ENCODE results near the gene GLI2.

GLI2 gene

DNA sequence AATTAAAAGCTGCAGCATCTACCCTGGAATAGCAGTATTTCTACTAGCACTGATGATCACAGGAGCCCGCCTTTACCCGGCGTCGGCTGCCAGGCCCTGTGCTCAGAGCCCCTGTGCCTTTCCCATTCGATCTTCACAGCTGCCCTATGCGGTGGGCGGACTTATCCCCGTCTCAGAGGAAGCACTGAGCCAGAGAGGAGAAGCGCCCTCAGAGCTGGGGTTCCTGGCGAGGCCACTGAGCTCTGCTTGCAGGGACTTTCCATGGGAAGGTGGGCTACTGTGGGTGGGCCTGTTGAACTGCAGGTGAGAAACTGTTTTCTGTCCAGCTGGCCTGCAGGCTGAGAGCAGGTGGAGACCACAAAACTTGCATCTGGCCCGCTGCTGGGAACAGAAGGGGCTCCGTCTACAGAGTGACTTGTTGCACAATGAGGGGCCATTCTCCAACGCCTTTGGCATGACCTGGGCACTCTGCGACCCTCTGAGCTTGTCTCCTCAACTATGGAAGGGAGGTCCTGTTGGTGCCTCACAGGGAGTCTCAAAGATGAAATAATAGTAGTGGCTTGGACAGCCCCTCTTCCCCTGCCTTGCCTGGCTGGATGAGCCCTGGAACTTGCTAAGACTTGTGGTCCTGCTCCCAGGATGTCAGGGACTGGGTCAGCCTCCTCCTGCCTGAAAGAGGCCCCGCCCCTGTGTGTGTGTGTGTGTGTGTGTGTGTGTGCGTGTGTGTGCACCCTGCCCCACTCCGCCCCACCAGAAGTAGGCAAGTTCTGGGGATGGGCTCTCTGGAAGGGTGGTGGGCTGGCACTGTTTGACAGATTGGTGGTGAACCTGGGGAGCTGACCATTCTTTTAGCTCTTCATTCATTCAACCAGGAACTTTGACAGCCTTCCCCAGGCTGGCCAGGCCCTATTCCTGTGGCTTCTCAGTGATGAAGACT lies 32.7 kb downstream of the GLI2 start:
- Histone ChIP-seq H3K27ac (no peak overlapping the region), H3K36me3 (no peaks in the 10 kb centered on the region), H3K9me3 (no peaks in the 10 kb centered on the region), H4K20me1 (no peaks in the 10 kb centered on the region), H3K27me3 (no peaks in the 10 kb centered on the region), H3K4me3 (no peak overlapping the region), H3K4me1 (peaks cover 21% of the 10 kb centered on the region), H3K9ac (no peak overlapping the region), H3K4me2 (no peak overlapping the region)
- no peak for TF ChIP-seq Cebpa-rat (IDR thresholded peaks at IDR 0.05)

DNA sequence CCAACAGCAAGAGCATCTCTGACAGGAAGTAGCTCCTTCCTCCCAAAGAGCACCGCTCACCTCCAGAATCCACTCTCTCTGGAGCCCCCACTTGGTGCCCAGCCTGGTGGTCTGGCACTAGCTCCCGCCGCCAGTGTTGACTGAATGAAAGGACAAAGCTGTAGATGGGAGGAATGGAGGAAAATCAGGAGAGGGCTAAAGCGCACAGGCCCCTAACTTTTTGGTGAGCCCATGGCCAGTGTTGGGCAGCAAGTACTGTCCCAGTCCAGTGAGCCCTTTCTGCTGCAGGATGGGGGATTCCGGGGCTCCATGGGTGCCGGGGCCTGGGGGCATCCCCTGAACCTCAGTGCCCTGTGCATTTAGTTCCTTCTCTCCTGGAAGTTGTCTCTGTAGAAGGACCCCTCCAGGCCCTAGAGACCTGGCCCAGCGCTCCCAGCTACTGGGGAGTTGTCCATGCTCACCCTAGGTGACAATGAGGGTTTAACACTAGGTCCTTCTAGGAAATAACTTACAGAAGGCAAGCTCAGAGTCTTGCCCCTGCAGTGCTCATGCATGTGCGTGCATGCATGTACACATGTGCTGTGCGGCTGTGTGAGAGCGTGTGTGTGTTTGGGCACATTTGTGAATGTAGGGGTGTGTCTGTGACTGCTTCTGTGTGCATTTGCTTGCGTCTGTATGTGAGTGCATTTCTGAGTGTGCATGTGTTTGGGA lies 33.6 kb downstream of the GLI2 start:
- H3K4me1 ChIP-seq, result peaks cover 23% of the 10 kb centered on the region
- H3K27ac ChIP-seq, result no peak overlapping the region
- no peak overlapping the region for H3K4me2 ChIP-seq
- TF ChIP-seq Cebpa-rat (IDR thresholded peaks at IDR 0.05), result no peak
- no peaks in the 10 kb centered on the region for H4K20me1 ChIP-seq
- H3K27me3 ChIP-seq, result no peaks in the 10 kb centered on the region
- no peaks in the 10 kb centered on the region for H3K9me3 ChIP-seq
- no peaks in the 10 kb centered on the region for H3K36me3 ChIP-seq
- H3K4me3 ChIP-seq, result no peak overlapping the region
- H3K9ac ChIP-seq, result no peak overlapping the region

DNA sequence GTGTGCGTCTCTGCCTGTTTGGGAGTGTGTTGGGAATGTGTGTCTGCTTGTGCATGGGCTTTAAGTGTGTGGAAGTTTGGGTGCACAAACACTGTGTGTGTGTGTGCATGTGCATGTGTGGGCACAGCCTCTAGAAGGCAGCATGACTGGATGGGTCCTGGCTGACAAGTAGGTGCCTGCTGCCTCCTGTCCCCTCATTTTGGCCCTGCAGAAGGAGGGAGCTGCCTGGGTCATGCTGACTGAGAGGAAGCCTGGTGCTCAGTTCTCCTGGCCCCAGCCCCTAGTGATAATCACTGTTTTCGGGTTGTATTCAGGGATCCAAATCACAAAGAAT lies 34.1 kb downstream of the GLI2 start:
- Histone ChIP-seq H3K4me3 (no peak overlapping the region), H3K27me3 (no peaks in the 10 kb centered on the region), H4K20me1 (no peaks in the 10 kb centered on the region), H3K9ac (no peak overlapping the region), H3K9me3 (no peaks in the 10 kb centered on the region), H3K27ac (no peak overlapping the region), H3K4me2 (no peak overlapping the region), H3K36me3 (no peaks in the 10 kb centered on the region), H3K4me1 (peaks cover 22% of the 10 kb centered on the region)
- no peak for TF ChIP-seq Cebpa-rat (IDR thresholded peaks at IDR 0.05)

DNA sequence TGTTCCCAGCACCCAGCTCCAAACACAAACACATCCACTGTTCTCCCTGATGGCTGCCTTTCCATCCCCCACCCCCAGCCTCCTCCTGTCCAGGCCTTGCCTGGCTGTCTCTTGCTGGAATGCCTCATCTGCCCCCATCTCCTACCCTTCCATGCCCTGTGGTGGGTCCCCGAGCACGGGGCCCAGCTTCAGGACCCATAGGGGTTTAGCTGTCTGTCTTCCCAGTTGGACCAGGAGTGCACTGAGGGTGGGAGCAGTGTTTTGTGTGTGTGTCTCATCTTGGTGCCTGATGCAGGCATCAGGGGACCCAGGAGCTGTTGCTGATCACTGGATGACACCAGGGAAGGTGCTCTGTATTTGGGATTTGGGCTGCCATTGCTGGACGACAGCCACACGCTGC lies 34.5 kb downstream of the GLI2 start:
- H3K27me3 ChIP-seq, result no peaks in the 10 kb centered on the region
- no peaks in the 10 kb centered on the region for H3K36me3 ChIP-seq
- TF ChIP-seq Cebpa-rat (IDR thresholded peaks at IDR 0.05), result no peak
- no peaks in the 10 kb centered on the region for H3K9me3 ChIP-seq
- H3K4me3 ChIP-seq, result no peak overlapping the region
- peaks cover 19% of the 10 kb centered on the region for H3K4me1 ChIP-seq
- H4K20me1 ChIP-seq, result no peaks in the 10 kb centered on the region
- no peak overlapping the region for H3K4me2 ChIP-seq
- H3K27ac ChIP-seq, result no peak overlapping the region
- no peak overlapping the region for H3K9ac ChIP-seq

DNA sequence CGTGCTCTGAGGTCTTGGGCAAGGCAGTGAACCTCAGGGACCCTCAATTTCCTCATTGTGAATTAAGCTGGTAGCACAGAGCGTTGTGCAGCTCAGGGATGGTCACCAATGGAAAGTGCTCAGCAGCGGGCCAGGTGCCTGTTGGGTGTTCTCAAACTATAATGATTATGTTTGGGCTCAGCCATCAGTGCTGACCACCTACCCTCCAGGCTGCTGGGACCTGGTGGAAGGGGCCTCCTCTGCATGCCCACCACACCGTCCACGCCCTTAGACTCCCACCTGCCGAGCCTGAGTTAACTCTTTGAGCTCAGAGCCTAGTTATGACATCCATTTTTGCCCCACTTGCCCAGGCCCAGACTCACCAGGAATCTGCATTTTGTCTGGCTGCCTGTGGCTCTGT lies 35.0 kb downstream of the GLI2 start:
- no peak overlapping the region for H3K4me3 ChIP-seq
- no peaks in the 10 kb centered on the region for H4K20me1 ChIP-seq
- no peak overlapping the region for H3K4me2 ChIP-seq
- H3K27me3 ChIP-seq, result no peaks in the 10 kb centered on the region
- no peak overlapping the region for H3K9ac ChIP-seq
- H3K27ac ChIP-seq, result no peak overlapping the region
- no peak for TF ChIP-seq Cebpa-rat (IDR thresholded peaks at IDR 0.05)
- peaks cover 19% of the 10 kb centered on the region for H3K4me1 ChIP-seq
- H3K9me3 ChIP-seq, result no peaks in the 10 kb centered on the region
- no peaks in the 10 kb centered on the region for H3K36me3 ChIP-seq

DNA sequence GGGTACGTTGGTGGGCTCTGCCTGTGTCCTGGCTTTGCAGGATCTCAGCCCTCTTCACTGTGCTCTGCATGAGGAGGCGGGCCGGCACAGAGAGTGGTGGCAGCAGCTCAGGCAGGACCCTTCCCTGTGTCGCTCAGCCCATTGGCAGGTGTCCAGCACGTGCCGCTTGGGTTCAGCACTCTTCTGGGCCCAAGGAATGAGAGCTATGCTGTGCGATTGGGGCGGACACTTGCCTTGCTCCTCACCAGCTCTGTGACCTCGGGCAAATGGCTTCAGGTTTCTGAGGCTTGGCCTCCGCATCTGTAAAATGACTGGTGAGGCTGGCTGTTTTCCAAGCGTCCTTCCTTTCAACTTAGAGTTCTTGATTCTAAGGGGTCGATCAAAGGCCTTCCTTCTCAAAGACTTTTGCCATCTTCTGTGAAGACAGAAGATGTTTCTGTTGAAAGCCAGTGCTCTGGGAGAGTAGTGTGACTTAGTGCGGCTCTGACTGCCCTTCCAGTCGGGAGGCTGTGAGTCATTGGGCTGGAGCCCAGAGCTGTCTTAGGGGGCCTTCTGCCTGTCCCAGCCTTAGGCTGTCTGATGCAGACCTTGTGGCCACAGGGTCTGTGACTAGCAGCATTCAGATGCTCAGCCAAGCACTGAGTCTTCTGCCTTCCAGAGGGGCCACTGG lies 35.6 kb downstream of the GLI2 start:
- no peak overlapping the region for H3K4me3 ChIP-seq
- no peak overlapping the region for H3K9ac ChIP-seq
- no peaks in the 10 kb centered on the region for H3K9me3 ChIP-seq
- H4K20me1 ChIP-seq, result no peaks in the 10 kb centered on the region
- H3K27ac ChIP-seq, result no peak overlapping the region
- TF ChIP-seq Cebpa-rat (IDR thresholded peaks at IDR 0.05), result no peak
- no peaks in the 10 kb centered on the region for H3K27me3 ChIP-seq
- no peak overlapping the region for H3K4me2 ChIP-seq
- H3K36me3 ChIP-seq, result no peaks in the 10 kb centered on the region
- peaks cover 19% of the 10 kb centered on the region for H3K4me1 ChIP-seq

DNA sequence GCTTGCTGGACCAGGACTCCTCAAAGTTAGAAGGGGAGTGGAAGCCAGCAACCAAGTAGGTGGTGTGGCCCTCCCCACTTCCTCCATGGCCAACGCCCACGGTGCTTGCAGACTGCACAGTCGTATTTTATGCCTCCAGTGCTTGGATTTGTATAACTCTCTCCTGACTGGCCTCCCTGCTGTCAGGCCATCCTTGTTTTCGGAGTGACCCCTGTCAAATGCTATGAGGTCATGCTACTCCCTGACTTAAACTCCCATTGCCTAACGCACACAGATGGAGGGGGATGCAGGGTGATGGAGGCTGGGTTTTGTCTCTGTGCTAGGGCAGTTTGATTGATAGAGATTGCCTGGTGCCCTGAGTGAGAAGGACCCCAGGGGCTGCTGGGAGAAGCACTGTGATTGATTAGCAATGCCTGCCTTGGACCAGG lies 36.1 kb downstream of the GLI2 start:
- no peaks in the 10 kb centered on the region for H4K20me1 ChIP-seq
- H3K36me3 ChIP-seq, result no peaks in the 10 kb centered on the region
- H3K27me3 ChIP-seq, result no peaks in the 10 kb centered on the region
- H3K27ac ChIP-seq, result no peak overlapping the region
- H3K9ac ChIP-seq, result no peak overlapping the region
- no peak overlapping the region for H3K4me3 ChIP-seq
- H3K4me2 ChIP-seq, result no peak overlapping the region
- H3K9me3 ChIP-seq, result no peaks in the 10 kb centered on the region
- TF ChIP-seq Cebpa-rat (IDR thresholded peaks at IDR 0.05), result no peak
- peaks cover 19% of the 10 kb centered on the region for H3K4me1 ChIP-seq

DNA sequence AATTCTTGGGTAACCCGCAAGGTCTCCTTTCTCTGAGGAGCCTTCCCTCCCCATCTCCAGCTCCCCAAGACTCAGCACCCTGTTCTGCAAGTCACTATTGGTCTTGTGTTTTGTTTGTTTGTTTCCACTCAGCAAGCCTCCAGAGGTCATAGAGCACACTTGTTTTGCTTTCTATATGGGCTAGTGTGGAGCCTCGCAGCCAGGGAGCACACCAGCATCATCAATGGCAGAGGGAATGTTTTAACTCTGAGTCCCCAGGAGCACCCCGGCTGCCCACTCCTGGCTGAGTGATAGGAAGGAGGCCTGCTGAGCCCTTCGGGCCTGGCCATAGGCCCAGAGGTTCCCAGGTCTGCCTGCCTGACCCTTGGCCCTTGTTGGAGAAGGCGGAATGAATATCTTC lies 36.6 kb downstream of the GLI2 start:
- Histone ChIP-seq H3K27me3 (no peaks in the 10 kb centered on the region), H3K9me3 (no peaks in the 10 kb centered on the region), H3K4me3 (no peak overlapping the region), H3K9ac (no peak overlapping the region), H3K4me1 (peaks cover 19% of the 10 kb centered on the region), H3K4me2 (peak overlapping the region; percentile 46; the same call in 1 of the 2 replicates), H4K20me1 (no peaks in the 10 kb centered on the region), H3K27ac (no peak overlapping the region), H3K36me3 (no peaks in the 10 kb centered on the region)
- TF ChIP-seq Cebpa-rat (IDR thresholded peaks at IDR 0.05), result no peak

DNA sequence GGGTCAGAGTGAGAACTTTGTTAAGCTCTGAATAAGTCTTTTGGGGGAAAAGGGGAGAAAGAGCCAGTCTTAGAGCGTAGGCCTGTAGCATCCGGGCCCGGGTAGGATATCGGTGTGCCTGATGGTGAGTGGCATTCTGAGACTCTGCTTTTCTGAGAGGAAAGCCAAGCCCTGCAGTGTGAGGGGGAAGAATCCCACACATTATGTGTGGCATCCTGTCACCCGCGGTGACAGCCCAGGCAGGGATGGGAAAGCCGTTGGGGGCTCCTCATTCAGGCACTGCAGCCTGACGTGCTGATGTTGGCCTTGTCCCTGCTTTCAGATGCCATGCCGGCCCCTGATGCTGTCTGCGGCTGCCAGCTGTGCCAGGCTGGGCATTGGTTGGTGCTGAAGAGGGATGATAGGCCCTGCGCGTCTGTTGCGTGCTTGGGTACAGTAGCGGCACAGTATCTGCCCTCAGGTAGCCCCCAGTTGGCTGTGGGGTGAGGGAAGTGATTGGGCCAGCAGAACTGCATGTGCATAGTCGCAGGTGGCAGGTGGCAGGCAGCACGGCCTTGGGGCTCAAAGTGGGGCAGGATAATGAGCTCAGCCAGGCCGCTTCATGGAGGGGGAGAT lies 37.6 kb downstream of the GLI2 start:
- Histone ChIP-seq H3K9ac (no peak overlapping the region), H3K9me3 (no peaks in the 10 kb centered on the region), H3K4me3 (no peak overlapping the region), H3K4me1 (peaks cover 19% of the 10 kb centered on the region), H3K27me3 (no peaks in the 10 kb centered on the region), H3K27ac (no peak overlapping the region), H3K4me2 (peak overlapping the region; percentile 46), H4K20me1 (no peaks in the 10 kb centered on the region), H3K36me3 (no peaks in the 10 kb centered on the region)
- no peak for TF ChIP-seq Cebpa-rat (IDR thresholded peaks at IDR 0.05)
